HG02642 (cell line): ENCODE measurements around the gene MARK3.

Experiments
- ATAC-seq: cut with Tn5 transposase; IDR thresholded peaks from one replicate; pipeline ENCODE4 v1.9.1; 2021; ENCODE audit warnings: mild to moderate bottlenecking; ENCODE audit not compliant: unreplicated experiment, poor library complexity

Gene MARK3

GRCh38 chr14:103476631-103477030 lies 91.4 kb downstream of the MARK3 start:
- ATAC-seq, result no peak

- no peak for ATAC-seq
Observed at GRCh38 chr14:103480595-103480994, 95.4 kb downstream of the MARK3 start.

- no peak for ATAC-seq
Observed at GRCh38 chr14:103483600-103483999, 98.4 kb downstream of the MARK3 start.

- no peak for ATAC-seq
Observed at GRCh38 chr14:103485504-103485903, 100.3 kb downstream of the MARK3 start.

- ATAC-seq, result no peak
Observed at GRCh38 chr14:103488071-103488470, 102.9 kb downstream of the MARK3 start.

GRCh38 chr14:103488960-103489359 lies 103.7 kb downstream of the MARK3 start:
- ATAC-seq, result no peak

GRCh38 chr14:103489621-103490020 lies 104.4 kb downstream of the MARK3 start:
- no peak for ATAC-seq

GRCh38 chr14:103491691-103492090 lies 106.5 kb downstream of the MARK3 start:
- ATAC-seq, result no peak

GRCh38 chr14:103492156-103492925 lies 107.1 kb downstream of the MARK3 start:
- ATAC-seq, result no peak

- ATAC-seq, result no peak
Observed at GRCh38 chr14:103495854-103496253, 110.6 kb downstream of the MARK3 start.

GRCh38 chr14:103496776-103497175 lies 111.6 kb downstream of the MARK3 start:
- no peak for ATAC-seq

GRCh38 chr14:103499709-103500108 lies 114.5 kb downstream of the MARK3 start:
- no peak for ATAC-seq

- ATAC-seq, result no peak
Observed at GRCh38 chr14:103500148-103500990, 115.2 kb downstream of the MARK3 start.

- ATAC-seq, result no peak
Observed at GRCh38 chr14:103501041-103501870, 116.0 kb downstream of the MARK3 start.

GRCh38 chr14:103501921-103502669 lies 116.9 kb downstream of the MARK3 start:
- no peak for ATAC-seq

GRCh38 chr14:103502877-103503276 lies 117.7 kb downstream of the MARK3 start:
- no peak for ATAC-seq

- no peak for ATAC-seq
Observed at GRCh38 chr14:103503296-103503695, 118.1 kb downstream of the MARK3 start.

GRCh38 chr14:103504991-103505565 lies 119.9 kb downstream of the MARK3 start:
- no peak for ATAC-seq

- no peak for ATAC-seq
Observed at GRCh38 chr14:103507751-103508150, 122.5 kb downstream of the MARK3 start.
